HG03575 (cell line): ENCODE measurements around the gene CSF3R.

Source experiments
- ATAC-seq: cut with Tn5 transposase; IDR thresholded peaks from one replicate; pipeline ENCODE4 v1.9.1; 2021; ENCODE audit not compliant: unreplicated experiment, insufficient number of reproducible peaks, low FRiP score; ENCODE audit errors: extremely low read depth

CSF3R gene

DNA sequence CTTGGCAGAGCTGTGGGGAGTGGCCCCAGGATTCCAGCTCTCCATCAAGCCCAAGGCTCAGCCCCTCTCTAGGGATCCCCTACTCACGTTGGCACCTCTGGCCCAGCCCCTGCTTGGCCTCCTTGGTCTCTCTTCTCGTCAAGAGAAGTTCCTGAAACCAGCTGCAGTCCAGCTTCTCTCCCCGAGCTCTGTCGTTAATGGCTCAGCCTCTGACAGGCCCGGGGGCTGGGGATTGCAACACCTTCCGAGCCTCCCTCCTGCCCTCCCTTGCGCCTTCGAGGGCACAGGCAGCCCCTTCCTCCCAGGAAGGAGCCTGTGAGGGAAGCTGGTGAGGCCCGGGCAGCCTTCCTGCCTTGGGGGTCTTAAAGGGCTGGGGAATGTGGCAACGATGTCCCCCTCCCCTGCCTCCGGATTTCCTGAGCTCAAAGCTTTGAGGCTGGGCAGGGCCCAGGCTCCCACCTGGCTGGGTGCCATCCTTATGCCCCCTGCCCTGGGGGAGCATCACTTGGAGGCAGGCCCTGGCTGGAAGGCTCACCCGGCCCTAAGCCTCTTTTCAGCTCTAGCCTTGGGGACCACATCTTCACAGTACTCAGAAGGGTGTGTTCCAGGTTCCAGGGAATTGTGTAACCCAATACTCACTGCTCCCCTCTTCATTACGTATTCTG is at the start of gene CSF3R:
Gene CSF3R, minus strand, starts transcription at position 190 of the 665 bp plus-strand sequence. CDS start 3,417 bp downstream, outside the sequence.
- ATAC-seq = no peak

DNA sequence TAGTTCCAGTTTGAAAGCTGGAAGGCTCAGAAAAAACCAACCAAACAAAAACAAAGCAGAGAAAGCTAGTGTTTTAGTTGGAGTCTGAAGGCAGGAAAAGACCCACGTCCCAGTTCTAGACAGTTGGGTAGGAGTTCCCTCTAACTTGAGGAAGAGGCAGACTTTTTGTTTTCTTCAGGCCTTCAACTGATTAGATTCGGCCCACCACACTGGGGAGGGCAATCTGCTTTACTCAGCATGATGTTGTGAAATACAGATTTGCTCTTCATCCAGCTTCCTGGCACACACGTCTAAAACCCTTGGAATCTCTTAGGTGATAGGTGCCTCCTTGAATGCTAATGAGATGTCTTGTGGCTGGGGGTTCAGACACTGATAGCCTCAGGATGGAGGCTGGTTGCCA is 49.1 kb upstream of the CSF3R start:
- ATAC-seq = no peak

DNA sequence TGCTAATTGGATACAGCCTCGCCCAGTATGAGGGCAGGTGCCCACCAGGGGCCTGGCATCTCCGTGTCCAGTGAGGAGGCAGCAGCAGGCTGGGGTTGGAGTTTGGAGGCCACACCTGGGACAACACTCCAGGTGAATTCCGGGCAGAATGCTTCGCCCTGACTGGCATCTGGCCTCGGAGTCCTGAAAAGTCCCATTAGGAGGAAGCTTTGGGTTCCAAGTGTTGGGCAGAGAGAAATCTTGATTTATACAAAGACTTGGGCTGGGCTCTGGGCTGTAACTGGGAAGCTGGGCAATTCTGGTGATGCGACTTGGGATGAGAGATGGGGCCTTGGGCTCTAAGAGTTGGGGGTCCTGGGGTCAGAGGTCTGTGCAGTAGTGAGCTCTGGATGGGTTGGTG is 48.1 kb upstream of the CSF3R start:
- ATAC-seq = no peak

DNA sequence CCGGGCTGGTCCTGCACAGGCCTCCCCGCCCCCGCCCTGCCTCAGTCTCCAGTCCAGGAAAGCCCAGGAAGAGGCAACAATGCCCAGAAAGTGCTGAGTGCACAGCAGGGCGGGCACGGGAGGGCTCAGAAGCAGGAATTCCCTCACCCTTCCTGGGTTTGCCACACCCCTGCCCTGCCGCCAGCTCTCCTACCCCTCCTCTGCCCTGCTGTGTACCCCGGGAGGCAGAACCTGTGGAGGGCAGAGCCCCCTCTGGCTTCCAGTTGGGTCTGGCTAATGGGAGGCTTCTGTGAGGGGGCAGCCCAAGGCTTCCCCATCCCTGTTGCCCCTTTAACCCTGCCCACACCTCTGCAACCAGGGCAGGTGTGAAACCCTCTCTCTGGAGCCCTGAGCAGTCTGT is 47.5 kb upstream of the CSF3R start:
- no peak for ATAC-seq

DNA sequence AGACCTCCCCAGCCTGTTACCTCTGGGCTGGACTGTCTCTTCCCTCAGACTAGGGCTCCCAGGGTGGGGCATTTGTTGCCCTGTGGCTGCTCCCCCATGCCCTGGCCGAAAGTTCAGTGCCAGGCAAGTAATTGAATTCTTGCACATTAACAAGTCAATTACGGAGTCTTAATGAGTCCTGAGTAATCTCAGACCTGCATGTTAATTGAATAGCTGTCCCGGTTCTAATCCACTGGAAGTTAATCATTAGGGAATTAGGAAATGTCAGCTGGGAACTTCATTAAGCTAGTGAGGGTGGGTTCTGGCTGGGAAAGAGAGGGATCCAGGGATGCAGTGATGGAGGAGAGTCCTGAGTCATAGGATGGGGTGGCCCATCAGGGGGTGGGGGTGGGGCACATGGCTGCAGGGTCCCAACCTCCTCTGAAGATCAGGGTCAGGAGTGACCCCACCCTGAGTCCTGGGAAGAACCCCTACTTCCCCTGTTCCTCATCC is 47.1 kb upstream of the CSF3R start:
- ATAC-seq = no peak

DNA sequence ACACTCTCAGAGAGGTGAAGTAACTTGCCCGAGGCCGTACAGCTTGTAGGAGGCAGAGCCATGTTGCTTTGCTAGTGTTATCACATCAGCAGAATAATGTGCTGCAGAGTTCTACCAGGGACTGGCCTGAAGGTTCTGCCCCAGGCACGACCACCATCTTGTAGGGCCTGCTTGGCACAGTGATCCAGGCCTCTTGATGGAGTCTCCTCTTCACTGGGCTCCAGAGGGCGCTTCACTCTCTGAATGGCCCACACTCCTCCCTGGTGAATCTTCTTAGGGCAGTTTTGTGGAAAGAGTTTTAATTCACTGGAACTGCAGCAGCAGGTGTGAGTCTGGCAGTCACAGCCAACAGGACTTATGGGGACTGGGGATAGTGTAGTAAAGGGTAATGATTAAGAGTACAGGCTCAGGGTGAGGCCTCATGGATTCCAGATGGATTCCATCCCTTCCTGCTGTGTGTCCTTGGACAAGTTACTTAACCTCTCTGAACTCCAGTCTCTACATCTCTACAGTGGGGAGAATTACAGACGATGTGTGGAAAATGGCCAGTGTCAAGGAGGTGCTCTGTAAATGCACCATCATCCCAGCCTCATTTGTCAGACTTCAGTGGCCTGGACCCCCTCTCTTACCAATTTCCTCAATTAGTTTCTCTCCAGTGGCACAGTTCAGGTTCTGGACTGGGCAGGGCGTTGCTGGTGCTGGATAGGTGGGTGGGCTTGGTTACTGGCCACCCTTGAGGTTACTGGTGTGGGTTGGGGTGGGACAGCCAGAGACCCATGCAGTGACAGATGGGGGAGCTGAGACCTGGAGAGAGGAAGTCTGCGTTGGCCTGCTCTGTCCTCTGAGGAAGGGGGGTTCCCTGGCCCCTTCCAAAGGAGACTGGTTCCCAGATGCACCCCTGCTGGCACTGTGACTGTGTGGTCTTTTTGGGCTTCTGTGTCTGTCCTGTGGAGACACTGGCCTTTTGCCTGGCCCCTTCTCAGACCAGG is 45.9 kb upstream of the CSF3R start:
- no peak for ATAC-seq

DNA sequence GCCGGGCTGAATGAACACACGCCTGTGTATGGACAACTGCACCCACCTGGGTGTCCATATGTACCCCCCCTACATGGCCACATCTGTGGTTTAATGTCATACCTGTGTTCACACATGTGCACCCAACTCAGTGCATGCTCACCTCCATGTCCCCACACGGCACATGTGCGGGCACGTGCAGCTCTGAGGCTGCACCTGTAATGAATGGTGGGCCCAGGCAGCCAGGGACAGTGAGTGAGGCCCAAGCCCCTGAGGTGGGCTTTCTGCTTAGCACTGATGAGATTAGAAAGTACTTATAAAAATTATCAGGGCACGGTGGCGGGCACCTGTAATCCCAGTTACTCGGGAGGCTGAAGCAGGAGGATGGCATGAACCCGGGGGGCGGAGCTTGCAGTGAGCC is 42.5 kb upstream of the CSF3R start:
- no peak for ATAC-seq

DNA sequence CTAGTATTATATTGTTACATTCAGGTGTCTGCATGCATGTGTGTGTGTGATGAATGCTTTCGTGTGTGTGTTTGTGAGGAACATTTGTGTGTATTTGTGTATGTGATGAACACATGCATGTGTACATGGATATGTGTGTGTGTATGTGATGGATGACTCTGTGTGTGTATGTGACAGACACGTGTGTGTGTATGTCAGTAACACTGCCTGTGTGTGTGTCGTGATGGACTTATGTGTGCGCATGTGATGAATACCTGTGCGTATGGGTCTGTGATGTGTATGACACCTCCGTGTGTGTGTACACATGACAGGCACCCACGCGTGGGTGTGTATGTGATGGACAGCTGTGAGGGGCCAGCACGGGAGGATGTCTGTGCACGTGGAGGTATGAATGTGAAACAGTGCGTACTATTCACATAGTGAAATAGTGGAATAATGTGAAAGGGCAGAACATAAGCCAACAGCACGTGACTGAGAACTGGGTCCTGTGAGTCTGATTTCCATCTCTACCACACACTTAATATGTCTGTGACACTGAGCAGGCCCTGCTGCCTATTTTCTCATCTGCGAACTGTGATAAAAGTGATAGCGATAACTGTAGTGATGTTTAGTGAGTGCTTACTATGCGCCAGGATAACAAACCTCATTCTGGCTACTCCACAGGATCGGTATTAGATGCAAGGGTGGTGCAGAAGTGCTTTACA is 41.8 kb upstream of the CSF3R start:
- ATAC-seq = no peak

DNA sequence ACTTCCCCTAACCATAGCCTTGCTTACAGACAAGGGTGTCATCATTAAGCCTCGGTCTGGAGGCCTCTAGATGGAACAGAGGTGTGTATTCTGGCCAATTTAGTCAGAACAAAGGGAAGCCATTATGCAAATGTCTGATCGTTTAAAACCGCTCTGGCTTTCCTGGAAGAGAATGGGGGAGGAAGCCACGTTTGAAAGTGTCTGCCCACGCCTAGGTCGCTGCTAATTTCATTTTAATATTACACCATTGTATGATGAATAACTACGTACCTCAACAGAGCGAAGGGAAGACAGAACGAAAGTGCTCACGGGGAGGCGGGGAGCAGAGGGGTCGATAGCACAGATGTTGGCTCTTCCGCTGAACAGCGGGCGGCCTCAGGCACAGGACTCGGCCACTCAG is 41.1 kb upstream of the CSF3R start:
- no peak for ATAC-seq

DNA sequence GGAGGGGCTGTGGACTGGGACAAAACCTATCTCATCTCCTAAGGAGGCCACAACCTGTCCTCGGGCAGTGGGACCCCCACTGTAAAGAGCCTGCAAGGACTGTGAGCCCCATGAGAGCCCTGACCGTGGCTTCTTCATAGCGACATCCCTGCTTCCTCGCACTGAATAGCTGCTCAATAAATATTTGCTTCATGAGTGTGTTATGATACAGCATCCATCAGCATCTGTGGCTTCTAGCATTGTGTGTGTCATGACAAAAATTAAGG is 40.5 kb upstream of the CSF3R start:
- no peak for ATAC-seq

DNA sequence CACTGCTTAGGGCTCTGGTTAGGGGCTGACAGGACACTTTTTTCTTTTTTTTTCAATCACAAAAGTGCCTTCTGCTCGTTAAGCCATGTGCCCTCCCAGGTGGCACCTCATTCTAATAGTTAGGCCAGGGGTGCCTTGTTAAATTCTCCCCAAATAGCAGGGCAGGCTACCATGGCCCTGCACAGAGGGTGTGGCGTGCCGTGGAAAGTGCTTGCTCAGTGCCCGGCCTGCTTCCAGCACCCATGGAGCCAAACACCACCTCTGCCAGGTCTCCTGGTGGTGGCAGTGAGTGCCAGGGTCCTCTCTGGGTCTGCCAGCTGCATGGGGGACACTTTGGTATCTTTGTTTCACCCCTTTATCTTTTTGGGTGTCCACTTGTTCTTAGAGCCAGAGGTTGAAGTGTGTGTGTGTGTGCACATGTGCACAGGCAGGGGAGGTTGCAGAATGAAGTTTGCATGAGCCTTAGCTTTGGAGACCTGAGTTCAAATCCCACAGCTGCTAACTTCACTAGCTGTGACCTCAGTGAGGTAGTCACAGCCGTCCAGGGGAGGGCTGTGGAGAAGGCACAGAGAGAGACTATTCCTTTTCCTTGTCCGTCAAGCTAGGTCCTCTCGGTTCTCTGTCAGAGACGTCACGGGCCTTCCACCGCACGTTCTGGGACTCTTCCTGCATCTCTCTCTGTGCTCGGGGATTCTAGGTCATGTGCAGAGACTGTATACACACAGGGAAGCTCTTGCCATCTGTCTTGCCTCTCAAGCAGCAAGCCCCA is 39.9 kb upstream of the CSF3R start:
- no peak for ATAC-seq

DNA sequence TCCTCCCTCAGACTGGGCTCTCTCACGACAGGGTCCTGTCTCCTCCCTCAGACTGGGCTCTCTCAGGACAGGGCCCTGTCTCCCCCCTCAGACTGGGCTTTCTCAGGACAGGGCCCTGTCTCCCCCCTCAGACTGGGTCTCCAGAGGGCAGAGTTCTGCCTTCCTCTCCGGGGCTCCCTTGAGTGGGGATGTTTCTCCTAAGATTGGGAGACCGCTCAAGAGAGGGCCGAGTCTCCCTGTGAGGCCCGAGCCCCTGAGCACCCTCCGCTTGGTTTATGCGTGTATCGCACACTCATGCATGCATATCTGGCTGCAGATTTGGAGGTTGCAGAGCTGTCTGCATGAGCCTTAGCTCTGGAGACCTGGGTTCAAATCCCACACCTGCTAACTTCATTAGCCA is 39.3 kb upstream of the CSF3R start:
- no peak for ATAC-seq

DNA sequence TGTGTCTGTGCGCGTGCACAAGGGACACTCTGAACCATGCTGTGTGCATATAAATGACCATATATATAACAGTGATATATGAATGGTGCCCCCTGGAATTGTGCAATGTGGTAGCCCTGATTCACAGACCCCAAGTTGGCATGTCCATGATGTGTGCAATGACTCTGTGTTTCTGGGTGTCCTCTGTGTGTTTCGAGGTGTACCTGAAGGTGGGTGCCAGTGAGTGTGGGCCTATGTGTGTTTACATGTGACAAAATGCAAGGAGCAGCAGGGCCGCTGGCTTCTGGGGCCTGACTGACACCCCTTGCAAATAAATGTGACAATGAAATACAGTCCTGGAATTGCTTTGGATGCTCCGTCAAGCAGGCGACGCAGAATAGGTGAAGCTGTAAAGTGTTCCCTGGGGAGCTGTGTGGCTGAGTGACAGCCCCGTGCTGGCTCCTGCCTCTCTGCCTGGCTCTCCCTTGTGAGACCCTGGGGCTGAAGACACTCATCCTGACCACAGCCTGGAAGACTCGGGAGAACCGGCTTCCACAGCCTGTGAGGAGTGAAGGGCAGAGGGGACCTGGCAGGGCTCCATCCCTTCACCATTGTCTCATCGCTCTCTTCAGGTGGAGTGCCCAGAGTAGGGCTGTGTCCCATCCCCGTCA is 38.2 kb upstream of the CSF3R start:
- ATAC-seq = no peak

DNA sequence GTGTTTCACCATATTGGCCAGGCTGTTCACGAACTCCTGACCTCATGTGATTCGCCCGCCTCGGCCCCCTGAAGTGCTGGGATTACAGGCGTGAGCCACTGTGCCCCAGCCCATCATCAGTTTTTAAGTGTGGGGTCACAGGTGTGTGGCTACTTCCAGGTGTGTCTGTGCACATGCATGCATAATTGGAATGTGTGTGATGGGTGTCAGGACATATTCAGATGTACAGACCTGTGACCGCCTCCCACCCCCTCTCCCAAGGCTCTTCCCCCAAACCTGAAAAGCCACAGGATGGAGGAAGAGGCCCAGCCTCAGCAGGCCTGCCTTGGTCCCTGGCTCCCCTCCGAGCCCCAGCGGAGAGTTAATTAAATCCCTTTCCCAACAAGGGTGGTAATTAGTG is 37.3 kb upstream of the CSF3R start:
- ATAC-seq = no peak

DNA sequence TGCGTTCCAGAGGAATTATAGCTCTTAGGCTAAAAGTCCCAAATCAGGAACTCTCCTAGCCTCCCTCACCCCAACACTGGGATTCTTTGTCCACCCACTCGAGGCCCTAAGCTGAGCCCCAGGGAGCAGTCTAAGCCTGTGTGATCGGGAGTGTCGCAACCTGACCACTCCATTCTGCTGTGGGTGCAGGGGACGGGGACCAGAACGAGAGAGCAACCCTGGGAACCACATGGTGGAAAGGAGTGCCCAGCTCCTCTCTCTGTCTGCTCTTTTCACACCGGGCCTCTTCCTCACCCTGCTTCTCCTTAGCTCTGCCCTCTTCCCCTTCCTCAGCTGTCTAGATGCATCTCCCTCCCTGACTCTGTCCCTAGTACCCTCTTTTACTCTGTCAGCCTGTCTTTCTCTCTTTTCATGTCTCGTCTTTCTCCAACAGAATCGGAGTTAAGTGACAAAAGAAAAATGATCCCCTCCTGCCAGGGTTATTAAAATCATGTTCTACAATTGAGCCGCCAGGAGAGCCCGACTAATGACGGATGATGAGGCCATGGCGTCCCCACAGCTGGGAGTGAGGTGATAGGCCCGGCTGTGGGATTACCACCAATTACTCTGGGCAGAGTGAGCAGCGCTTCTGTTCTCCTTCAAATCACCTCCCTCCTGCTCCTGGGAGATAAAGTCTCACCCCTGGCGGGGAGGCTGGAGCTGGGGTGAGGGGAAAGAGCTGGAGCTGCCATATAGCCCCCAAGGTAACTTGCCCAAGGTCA is 34.5 kb upstream of the CSF3R start:
- no peak for ATAC-seq

DNA sequence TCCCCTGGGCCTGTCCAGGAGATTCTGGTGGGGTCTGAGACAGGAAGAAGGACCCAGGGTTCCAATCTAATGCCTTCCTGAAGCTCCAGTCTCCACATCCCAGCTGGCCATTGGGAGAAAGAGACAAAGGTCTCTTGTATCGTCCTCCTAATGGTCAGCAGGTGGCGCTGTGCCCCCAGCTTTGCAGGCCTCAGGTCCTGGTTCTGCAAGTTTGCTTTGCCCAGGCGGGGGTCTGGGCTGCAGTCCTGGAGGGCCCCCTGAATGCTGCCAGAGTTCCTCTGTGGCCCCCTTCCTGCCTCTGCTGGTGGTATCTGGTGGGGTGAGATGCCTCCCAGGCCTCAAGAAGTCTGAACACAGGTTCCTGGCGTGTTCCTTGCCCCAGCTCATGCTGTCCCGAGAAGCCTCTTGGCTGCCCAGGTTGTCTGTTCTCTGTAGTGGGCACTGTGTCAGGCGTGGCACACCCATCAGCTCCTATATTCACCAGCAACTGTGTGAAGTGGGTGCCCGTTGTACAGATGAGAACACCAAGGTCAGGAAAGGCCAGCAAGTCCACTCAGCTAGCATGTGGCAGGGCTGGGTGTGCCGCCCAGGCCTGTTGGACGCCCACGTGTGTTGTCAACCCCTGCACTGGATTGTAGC is 33.8 kb upstream of the CSF3R start:
- ATAC-seq = no peak

DNA sequence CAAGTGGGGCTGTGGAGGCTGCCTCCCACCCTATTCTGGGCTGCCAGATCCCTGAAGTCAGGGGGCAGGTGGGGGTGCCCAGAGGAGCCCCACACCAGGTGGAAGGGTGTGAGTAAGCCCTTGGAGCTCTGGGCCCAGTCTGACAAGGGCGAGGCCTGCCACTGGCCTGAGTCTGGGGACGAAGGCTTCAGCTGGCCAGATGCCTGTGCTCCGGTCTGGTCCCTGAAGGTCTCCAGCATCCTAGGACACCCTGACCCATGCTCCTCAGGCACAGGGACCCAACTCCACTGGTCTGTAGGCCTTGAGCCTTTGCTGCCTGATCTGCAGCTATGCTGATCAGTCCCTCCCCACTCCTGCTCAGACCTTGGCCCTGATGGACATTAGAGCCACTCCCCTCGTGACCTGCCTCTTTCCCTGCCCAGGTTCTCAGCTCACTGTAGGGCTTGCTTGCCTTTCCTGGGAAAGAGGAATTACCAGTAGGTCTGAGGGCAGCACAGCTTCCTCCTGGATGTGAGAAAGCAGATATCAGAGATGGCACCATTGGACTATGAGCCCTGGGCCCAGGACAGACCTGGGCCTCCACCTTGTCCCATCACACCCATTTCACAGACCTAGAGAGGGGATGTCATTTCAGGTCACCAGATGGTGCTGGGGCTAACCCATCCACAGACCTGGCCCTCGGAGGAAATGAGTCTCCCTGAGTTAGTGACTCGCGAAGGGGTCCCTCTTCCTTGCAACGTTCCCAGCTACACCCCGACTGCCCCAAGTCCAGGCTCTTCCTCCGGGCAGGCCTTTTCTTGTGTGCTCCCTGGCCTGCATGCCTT is 32.8 kb upstream of the CSF3R start:
- ATAC-seq = no peak
